ENCODE results near the gene TNFAIP3. TPM values are rescaled to one million over a fixed set of nuclear protein-coding genes. Genes with fewer than 3 reads are reported as not detected.
A peak's percentile ranks its signal among the peaks of the same experiment; 100 is the strongest.

The TNFAIP3 gene
- 3.6 and 5.1 TPM in 2 replicates for total RNA-seq
- long read RNA-seq: 0 reads

DNA sequence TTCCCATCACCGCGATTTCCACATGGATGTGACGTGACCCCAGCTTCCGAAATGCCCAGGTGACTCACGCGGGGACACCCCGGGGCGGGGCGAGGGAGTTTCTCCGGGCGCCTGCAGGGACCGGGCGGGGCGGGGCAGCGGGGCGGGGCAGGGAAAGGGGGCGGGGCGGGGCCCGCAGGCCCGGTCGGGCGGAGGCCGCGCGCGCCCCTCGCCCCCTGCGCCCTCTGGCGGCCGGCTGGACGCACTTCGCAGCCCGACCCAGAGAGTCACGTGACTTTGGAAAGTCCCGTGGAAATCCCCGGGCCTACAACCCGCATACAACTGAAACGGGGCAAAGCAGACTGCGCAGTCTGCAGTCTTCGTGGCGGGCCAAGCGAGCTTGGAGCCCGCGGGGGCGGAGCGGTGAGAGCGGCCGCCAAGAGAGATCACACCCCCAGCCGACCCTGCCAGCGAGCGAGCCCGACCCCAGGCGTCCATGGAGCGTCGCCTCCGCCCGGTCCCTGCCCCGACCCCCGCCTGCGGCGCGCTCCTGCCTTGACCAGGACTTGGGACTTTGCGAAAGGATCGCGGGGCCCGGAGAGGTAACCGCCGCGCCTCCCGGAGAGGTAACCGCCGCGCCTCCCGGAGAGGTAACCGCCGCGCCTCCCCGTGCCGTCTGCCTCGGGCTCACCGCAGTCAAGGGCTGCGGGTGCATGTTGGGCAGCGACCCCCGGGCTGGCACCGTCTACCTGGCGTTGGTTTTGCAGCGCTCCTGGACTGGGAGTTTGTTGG is at the start of gene TNFAIP3:
TSS of gene TNFAIP3 (plus strand) at position 346 of the 771 bp plus-strand sequence. CDS start 3,969 bp downstream, outside the sequence.
- peak within 1 kb of the TSS; percentile 88 for H3K4me3 Mint-ChIP-seq (ENCODE audit: low read depth)
- peaks cover 9% of the 10 kb centered on the region for H3K4me1 Mint-ChIP-seq (ENCODE audit: low read depth)
- TF ChIP-seq, protein P1, sequence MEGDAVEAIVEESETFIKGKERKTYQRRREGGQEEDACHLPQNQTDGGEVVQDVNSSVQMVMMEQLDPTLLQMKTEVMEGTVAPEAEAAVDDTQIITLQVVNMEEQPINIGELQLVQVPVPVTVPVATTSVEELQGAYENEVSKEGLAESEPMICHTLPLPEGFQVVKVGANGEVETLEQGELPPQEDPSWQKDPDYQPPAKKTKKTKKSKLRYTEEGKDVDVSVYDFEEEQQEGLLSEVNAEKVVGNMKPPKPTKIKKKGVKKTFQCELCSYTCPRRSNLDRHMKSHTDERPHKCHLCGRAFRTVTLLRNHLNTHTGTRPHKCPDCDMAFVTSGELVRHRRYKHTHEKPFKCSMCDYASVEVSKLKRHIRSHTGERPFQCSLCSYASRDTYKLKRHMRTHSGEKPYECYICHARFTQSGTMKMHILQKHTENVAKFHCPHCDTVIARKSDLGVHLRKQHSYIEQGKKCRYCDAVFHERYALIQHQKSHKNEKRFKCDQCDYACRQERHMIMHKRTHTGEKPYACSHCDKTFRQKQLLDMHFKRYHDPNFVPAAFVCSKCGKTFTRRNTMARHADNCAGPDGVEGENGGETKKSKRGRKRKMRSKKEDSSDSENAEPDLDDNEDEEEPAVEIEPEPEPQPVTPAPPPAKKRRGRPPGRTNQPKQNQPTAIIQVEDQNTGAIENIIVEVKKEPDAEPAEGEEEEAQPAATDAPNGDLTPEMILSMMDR (IDR thresholded peaks at IDR 0.05; ENCODE audit: unreplicated experiment): peak; percentile 90
- H3K27ac Mint-ChIP-seq: peak within 1 kb of the TSS; percentile 94
- peaks cover 1% of the 10 kb centered on the region for H3K36me3 Mint-ChIP-seq (ENCODE audit: insufficient read depth)
- DNase-seq (ENCODE audit: low spot score, unreplicated experiment): peak; percentile 85
- H3K27me3 Mint-ChIP-seq: peaks cover 48% of the 10 kb centered on the region
- no peaks in the 10 kb centered on the region for H3K9me3 Mint-ChIP-seq (ENCODE audit: low read depth)

GRCh38 chr6:137818440-137818839 is 48.6 kb upstream of the TNFAIP3 start:
- Mint-ChIP-seq H3K9me3 (ENCODE audit: low read depth) (no peaks in the 10 kb centered on the region), H3K27me3 (no peaks in the 10 kb centered on the region), H3K4me1 (ENCODE audit: low read depth) (no peaks in the 10 kb centered on the region), H3K27ac (no peak overlapping the region), H3K4me3 (ENCODE audit: low read depth) (no peak overlapping the region), H3K36me3 (ENCODE audit: insufficient read depth) (no peaks in the 10 kb centered on the region)
- TF ChIP-seq, protein P1 (IDR thresholded peaks at IDR 0.05; ENCODE audit: unreplicated experiment): no peak
- DNase-seq (ENCODE audit: low spot score, unreplicated experiment): no peak

DNA sequence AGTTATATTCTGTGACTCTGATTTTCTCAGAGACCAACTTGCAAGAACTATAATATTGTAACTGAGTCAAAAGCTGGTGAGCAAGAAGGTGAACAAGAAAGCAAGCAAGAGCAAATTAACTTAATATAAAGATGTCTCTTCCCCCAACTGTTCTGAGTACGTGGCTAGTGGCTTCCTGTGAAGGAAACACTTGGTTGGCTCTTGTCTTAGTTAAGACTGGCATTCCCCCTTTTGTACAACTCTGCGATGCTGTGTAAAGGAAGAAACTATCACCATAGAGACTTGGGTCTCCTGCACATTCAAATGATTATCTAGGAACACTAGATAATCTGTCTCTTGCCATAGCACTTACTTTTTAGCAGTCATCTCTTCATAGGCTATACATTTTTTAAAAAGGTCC is 47.3 kb upstream of the TNFAIP3 start:
- Mint-ChIP-seq H3K4me3 (ENCODE audit: low read depth) (no peak overlapping the region), H3K27me3 (no peaks in the 10 kb centered on the region), H3K36me3 (ENCODE audit: insufficient read depth) (no peaks in the 10 kb centered on the region), H3K4me1 (ENCODE audit: low read depth) (peaks cover 5% of the 10 kb centered on the region), H3K9me3 (ENCODE audit: low read depth) (no peaks in the 10 kb centered on the region), H3K27ac (no peak overlapping the region)
- TF ChIP-seq, protein P1 (IDR thresholded peaks at IDR 0.05; ENCODE audit: unreplicated experiment): no peak
- no peak for DNase-seq (ENCODE audit: low spot score, unreplicated experiment)

- DNase-seq (ENCODE audit: low spot score, unreplicated experiment): no peak
- no peak overlapping the region for H3K4me3 Mint-ChIP-seq (ENCODE audit: low read depth)
- H3K27ac Mint-ChIP-seq: no peak overlapping the region
Observed at GRCh38 chr6:137820425-137820824, 46.6 kb upstream of the TNFAIP3 start.

GRCh38 chr6:137820952-137821351 is 46.1 kb upstream of the TNFAIP3 start:
- no peaks in the 10 kb centered on the region for H3K27me3 Mint-ChIP-seq
- no peak for DNase-seq (ENCODE audit: low spot score, unreplicated experiment)
- H3K36me3 Mint-ChIP-seq (ENCODE audit: insufficient read depth): no peaks in the 10 kb centered on the region
- TF ChIP-seq, protein P1 (IDR thresholded peaks at IDR 0.05; ENCODE audit: unreplicated experiment): no peak
- H3K4me1 Mint-ChIP-seq (ENCODE audit: low read depth): peaks cover 5% of the 10 kb centered on the region
- H3K4me3 Mint-ChIP-seq (ENCODE audit: low read depth): no peak overlapping the region
- H3K9me3 Mint-ChIP-seq (ENCODE audit: low read depth): no peaks in the 10 kb centered on the region
- H3K27ac Mint-ChIP-seq: no peak overlapping the region

More at GRCh38 chr6:137820425-137820824, 46.6 kb upstream of the TNFAIP3 start:
- Mint-ChIP-seq H3K9me3 (ENCODE audit: low read depth) (no peaks in the 10 kb centered on the region), H3K36me3 (ENCODE audit: insufficient read depth) (no peaks in the 10 kb centered on the region), H3K27me3 (no peaks in the 10 kb centered on the region), H3K4me1 (ENCODE audit: low read depth) (peaks cover 5% of the 10 kb centered on the region)
- TF ChIP-seq, protein P1 (IDR thresholded peaks at IDR 0.05; ENCODE audit: unreplicated experiment): no peak
